Mammary epithelial cell (primary cell): ENCODE data around the gene LRMDA.

Source experiments
- EZH2 ChIP-seq: IDR thresholded peaks from 2 replicates; pipeline ENCODE4 v1.6.1; 2012; ENCODE audit warnings: low read length, inconsistent platforms, borderline replicate concordance
- TF ChIP-seq, protein P1 (sequence below), 2 donors: IDR thresholded peaks in 1 of 2; conservative IDR thresholded peaks in 1 of 2; 2 replicates each; pipeline ENCODE4 v1.5.1; 2011 to 2012; ENCODE audit warnings: inconsistent platforms in 2 of 2, low read length in 2 of 2, mild to moderate bottlenecking in 2 of 2, control low read depth in 1 of 2, low read depth in 1 of 2; ENCODE audit not compliant: insufficient read depth in 1 of 2; ENCODE audit errors: extremely low read depth in 1 of 2

DNA sequence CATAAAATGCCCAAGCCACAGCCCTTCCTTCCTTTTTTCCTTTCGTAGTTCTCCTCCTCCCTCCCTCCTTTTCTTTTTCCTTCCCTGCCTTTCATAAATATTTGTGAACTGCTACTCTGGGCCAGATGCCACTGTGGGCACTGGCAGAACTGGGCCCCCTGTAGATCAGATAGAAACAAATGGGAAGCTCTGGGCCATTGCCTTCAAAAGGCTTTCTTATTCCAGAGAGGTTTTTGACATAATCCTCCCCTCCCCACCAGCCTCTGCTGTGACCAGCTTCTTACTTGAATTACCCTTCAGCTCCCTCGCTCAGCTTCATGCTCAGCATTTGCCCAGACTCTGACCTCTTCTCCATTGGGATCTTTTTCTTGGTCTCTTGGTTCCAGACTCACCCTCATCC lies 886.8 kb downstream of the LRMDA start:
- TF ChIP-seq, protein P1, sequence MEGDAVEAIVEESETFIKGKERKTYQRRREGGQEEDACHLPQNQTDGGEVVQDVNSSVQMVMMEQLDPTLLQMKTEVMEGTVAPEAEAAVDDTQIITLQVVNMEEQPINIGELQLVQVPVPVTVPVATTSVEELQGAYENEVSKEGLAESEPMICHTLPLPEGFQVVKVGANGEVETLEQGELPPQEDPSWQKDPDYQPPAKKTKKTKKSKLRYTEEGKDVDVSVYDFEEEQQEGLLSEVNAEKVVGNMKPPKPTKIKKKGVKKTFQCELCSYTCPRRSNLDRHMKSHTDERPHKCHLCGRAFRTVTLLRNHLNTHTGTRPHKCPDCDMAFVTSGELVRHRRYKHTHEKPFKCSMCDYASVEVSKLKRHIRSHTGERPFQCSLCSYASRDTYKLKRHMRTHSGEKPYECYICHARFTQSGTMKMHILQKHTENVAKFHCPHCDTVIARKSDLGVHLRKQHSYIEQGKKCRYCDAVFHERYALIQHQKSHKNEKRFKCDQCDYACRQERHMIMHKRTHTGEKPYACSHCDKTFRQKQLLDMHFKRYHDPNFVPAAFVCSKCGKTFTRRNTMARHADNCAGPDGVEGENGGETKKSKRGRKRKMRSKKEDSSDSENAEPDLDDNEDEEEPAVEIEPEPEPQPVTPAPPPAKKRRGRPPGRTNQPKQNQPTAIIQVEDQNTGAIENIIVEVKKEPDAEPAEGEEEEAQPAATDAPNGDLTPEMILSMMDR (conservative IDR thresholded peaks at IDR 0.05 in 1 of 2, IDR thresholded peaks at IDR 0.05 in 1 of 2; ENCODE audit: extremely low read depth in 1 of 2, insufficient read depth in 1 of 2, low read depth in 1 of 2, low read length in 2 of 2) = no peak
- no peak for TF ChIP-seq EZH2
